GM12892 (cell line): ENCODE measurements around the gene EVA1C.

Experiments
- POLR2A ChIP-seq: IDR thresholded peaks from 2 replicates; pipeline ENCODE4 v1.6.1; 2011; ENCODE audit warnings: low read depth, low read length, control low read depth
- POLR2AphosphoS5 ChIP-seq: IDR thresholded peaks from 2 replicates; pipeline ENCODE4 v1.6.1; 2011; ENCODE audit warnings: low read depth, low read length, control low read depth

DNA sequence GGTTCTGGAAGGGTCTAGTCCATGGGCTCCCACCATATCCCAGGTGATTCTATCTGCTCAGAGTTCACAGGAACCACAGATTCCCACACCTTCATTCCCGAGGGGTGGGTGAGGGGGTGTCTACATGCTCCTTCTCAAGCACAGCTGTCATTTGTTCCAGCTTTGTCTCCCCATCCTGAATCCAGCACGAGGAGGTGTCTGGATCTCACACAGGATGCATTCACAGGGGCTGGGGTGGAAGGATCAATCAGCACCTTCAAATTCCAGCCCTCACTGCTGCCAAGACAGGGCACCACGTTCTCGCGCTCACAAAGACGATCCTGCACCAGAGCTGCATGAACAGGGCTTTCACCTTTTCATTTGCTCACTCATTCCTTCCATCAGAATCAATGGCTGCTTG lies 120.1 kb downstream of the EVA1C start:
- no peak for TF ChIP-seq POLR2A
- TF ChIP-seq POLR2AphosphoS5, result no peak
